OCI-M2 (cell line): ENCODE results near the gene MRPL36.

ENCODE experiments used
- DNase-seq: peaks from one replicate; lab custom pipeline; 2025; ENCODE audit not compliant: unreplicated experiment; lab: John Stamatoyannopoulos, UW

The MRPL36 gene

DNA sequence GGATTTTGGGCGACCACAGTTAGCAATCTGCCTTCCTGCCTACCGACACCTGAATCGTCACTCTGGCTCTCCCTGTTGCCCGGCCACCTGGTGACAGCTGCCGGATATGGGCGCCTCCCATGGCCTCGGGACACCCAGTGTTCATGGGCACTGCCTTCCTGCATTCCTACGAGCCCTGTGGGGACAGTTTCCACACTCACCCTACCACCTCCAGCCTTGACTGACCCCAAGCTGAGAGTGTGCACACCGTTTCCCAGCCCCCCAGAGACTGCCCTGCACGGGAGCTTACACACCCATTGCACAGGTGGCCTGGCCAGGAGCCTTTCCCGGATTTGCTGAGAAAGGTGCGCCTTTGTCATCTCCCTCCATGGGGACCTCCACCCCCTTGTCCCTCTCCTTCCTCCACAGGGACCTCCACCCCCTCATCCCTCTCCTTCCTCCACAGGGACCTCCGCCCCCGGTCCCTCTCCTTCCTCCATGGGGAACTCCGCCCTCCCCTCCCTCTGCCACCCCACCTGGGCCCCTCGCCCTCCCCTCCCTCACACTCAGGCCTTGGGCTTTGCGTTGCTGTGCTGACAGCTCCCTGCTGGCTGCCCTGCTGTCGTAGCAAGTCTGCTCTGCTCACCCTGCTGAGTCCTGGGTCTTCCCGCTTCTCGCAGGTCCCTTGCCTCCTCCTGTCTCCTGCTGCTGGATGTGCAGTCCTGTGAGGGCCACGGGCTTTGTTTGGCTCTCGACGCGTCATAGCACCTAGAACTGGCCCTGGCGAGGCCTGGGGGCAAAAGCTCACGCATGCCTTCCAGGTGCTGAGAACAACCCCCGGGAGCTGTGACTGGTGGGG is 48.4 kb downstream of the MRPL36 start:
- no peak for DNase-seq

DNA sequence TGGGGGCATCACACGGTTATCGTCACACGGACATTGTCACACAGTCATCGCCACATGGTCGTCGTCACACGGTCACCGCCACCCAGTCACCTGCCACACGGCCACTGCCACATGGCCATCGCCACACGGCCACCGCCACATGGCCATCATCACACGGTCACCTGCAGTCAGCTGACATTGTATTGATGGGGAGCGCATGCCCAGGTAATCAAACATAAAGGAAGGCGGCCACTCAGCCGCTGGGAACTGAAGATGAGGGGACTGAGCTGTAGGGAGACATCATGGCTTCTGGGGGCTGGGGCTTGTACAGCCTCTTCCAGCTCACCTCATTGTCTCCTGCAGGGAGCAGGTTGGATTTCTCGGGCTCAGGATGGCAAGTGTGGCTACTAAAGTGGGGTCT is 49.2 kb downstream of the MRPL36 start:
- no peak for DNase-seq

DNA sequence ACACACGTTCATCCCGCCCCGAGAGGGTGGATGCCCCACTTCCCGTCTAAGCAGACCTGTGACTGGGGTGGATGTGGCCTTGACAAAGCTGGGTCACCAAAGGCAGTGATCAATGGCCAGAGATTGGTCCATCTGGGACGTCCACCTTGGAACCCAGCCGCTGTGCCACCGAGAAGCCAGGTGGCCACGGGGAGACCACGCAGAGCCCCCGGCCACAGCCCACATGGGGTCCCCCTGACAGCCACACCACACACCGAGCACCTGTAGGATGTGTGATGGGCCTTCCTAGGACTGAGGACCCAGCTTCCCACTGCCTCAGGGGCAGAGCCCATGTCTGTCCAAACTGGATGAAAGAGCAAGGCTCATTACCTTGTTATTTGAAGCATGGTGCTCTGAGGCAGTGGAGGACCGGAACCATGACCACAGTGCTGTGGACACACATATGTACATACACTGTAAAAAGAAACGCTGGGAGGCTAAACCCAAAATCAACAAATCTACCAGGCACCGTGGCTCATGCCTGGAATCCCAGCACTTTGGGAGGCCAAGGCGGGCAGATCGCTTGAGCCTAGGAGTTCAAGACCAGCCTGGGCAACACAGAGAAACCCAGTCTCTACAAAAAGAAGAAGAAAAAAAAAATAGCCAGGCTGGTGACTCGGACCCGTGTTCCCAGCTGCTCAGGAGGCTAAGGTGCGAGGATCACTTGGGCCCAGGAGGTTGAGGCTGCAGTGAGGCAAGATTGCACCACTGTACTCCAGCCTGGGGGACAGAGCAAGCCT is 50.1 kb downstream of the MRPL36 start:
- DNase-seq: no peak

DNA sequence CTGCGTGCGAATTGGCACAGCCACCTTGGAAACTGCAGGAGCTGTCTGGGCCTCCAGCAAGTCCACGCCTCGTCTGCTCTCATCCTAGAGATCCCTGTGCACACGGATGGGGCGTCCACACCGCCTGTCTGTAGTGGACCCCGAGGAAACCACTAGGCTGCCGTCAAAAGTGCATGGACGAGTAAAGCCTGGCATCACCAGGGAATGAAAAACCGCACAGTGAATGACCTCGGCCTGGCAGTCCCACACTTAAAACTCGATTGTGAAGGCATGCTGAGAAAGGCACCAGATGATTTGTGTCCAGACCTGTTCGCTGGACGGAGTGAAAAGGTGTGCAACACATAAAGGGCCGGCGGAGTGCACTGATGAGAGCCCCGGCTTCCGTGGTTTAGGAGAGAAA is 50.8 kb downstream of the MRPL36 start:
- DNase-seq: no peak
